Endothelial cell of umbilical vein (primary cell): ENCODE data around the gene HNRNPH3. TPM values are rescaled to one million over a fixed set of nuclear protein-coding genes. Genes with fewer than 3 reads are reported as not detected.

Experiments used
- BruUV-seq: library from RNA; stranded (reverse); fragments of 400-500 nt; replicated peaks from 2 replicates; lab custom pipeline; 2021; lab: Mats Ljungman, UMichigan
- CTCF ChIA-PET: fragments of 300-600, 350-600 bp; sonication (Branson Sonifier 250); formaldehyde crosslinking; loops from one replicate; lab custom pipeline; 2021; ENCODE audit warnings: antibody characterized with exemption, inconsistent platforms; lab: Charles Lee
- POLR2A ChIA-PET: fragments of 300-600, 350-600 bp; sonication (Branson Sonifier 250); formaldehyde crosslinking; loops from one replicate; lab custom pipeline; 2021; ENCODE audit warnings: antibody characterized with exemption, inconsistent platforms; lab: Charles Lee
- DNase-seq: peaks from one replicate; pipeline ENCODE4 v3.0.0-alpha.2; 2011; ENCODE audit warnings: low read depth, low spot score
- FAIRE-seq: peaks from 2 replicates; lab custom pipeline; 2011; peaks lifted over from hg19 to GRCh38; lab: Jason Lieb, UNC
- H2AFZ ChIP-seq: 2 replicates; pipeline ENCODE4 v1.6.0; 2012; ENCODE audit warnings: low read depth, low read length, control low read depth, inconsistent platforms
- H3K27ac ChIP-seq: 2 replicates; pipeline ENCODE4 v1.5.1; 2011; ENCODE audit warnings: low read depth, mild to moderate bottlenecking, control low read depth, low read length, moderate library complexity; ENCODE audit not compliant: insufficient read depth
- H3K27me3 ChIP-seq, 2 experiments: 2 replicates each; pipeline versions ENCODE4 v1.6.0 to v1.6.1; 2011; ENCODE audit warnings: low read length in 2 of 2, mixed read lengths in 1 of 2; ENCODE audit not compliant: control insufficient read depth in 2 of 2, insufficient read depth in 2 of 2
- H3K36me3 ChIP-seq, 2 experiments: 2 replicates in 1 of 2; 3 replicates in 1 of 2; pipeline ENCODE4 v1.5.1; 2011; ENCODE audit warnings: low read length in 2 of 2, mild to moderate bottlenecking in 1 of 2, moderate library complexity in 1 of 2; ENCODE audit not compliant: control insufficient read depth in 2 of 2, insufficient read depth in 2 of 2; ENCODE audit errors: extremely low read depth in 1 of 2
- H3K4me1 ChIP-seq: 3 replicates; pipeline ENCODE4 v1.5.1; 2011; ENCODE audit warnings: mild to moderate bottlenecking, low read length; ENCODE audit not compliant: control insufficient read depth, insufficient read depth; ENCODE audit errors: extremely low read depth
- H3K4me2 ChIP-seq: 2 replicates; pipeline ENCODE4 v1.6.1; 2011; ENCODE audit warnings: low read length, control low read depth, mixed read lengths; ENCODE audit not compliant: insufficient read depth
- H3K4me3 ChIP-seq, 3 experiments: fragments of 200-600 bp in 1 of 3; sonication (generic), shearing (Covaris generic) in 1 of 3; replicated peaks in 1 of 3; 2 replicates each; pipeline ENCODE4 v1.5.1; 2011 to 2016; ENCODE audit warnings: control low read depth in 3 of 3, low read length in 3 of 3, mild to moderate bottlenecking in 2 of 3, inconsistent platforms in 1 of 3, low read depth in 1 of 3, moderate library complexity in 1 of 3; ENCODE audit not compliant: insufficient read depth in 1 of 3
- H3K79me2 ChIP-seq: 2 replicates; pipeline ENCODE4 v1.6.0; 2012; ENCODE audit warnings: low read length, inconsistent platforms; ENCODE audit not compliant: control insufficient read depth, insufficient read depth
- H3K9ac ChIP-seq: replicated peaks from 2 replicates; pipeline ENCODE3; 2011; ENCODE audit warnings: low read length, control low read depth; ENCODE audit not compliant: insufficient read depth; ENCODE audit errors: extremely low read depth
- H3K9me1 ChIP-seq: replicated peaks from 3 replicates; pipeline ENCODE4 v1.6.0; 2011; ENCODE audit warnings: mild to moderate bottlenecking, low read length; ENCODE audit not compliant: control insufficient read depth, insufficient read depth; ENCODE audit errors: extremely low read depth
- H3K9me3 ChIP-seq: replicated peaks from 2 replicates; pipeline ENCODE4 v1.5.1; 2012; ENCODE audit warnings: low read length, inconsistent platforms; ENCODE audit not compliant: control insufficient read depth, insufficient read depth
- H4K20me1 ChIP-seq: replicated peaks from 2 replicates; pipeline ENCODE3; 2011; ENCODE audit warnings: mild to moderate bottlenecking, low read length; ENCODE audit not compliant: control insufficient read depth, insufficient read depth; ENCODE audit errors: extremely low read depth
- CTCF ChIP-seq, 2 donors: IDR thresholded peaks; 1 replicate in 1 of 2; 2 replicates in 1 of 2; pipeline ENCODE4 v1.5.1; 2011; ENCODE audit warnings: low read length in 2 of 2, mild to moderate bottlenecking in 2 of 2, moderate library complexity in 2 of 2, control low read depth in 1 of 2, inconsistent platforms in 1 of 2, low read depth in 1 of 2; ENCODE audit not compliant: insufficient read depth in 1 of 2; ENCODE audit errors: extremely low read depth in 1 of 2
- EZH2 ChIP-seq: IDR thresholded peaks from 2 replicates; pipeline ENCODE4 v1.6.1; 2012; ENCODE audit warnings: borderline replicate concordance, low read depth, mild to moderate bottlenecking, moderate library complexity, low read length, inconsistent platforms; ENCODE audit not compliant: severe bottlenecking
- FOS ChIP-seq: IDR thresholded peaks from 2 replicates; pipeline ENCODE4 v1.6.1; 2011; ENCODE audit warnings: mild to moderate bottlenecking, low read length, moderate library complexity, borderline replicate concordance; ENCODE audit not compliant: insufficient read depth
- GATA2 ChIP-seq: IDR thresholded peaks from 2 replicates; pipeline ENCODE4 v1.7.0; 2011; ENCODE audit warnings: low read depth, mild to moderate bottlenecking, moderate library complexity, mixed read lengths, low read length; ENCODE audit not compliant: insufficient read length, insufficient read depth
- JUN ChIP-seq: IDR thresholded peaks from 2 replicates; pipeline ENCODE4 v1.6.1; 2011; ENCODE audit warnings: borderline replicate concordance, low read depth; ENCODE audit not compliant: insufficient read length, insufficient read depth
- MAX ChIP-seq: IDR thresholded peaks from 2 replicates; pipeline ENCODE4 v1.6.1; 2011; ENCODE audit not compliant: insufficient read depth, insufficient read length
- MYC ChIP-seq: IDR thresholded peaks from one replicate; pipeline ENCODE4 v1.6.1; 2011; ENCODE audit warnings: mild to moderate bottlenecking, low read depth, low read length
- POLR2A ChIP-seq: IDR thresholded peaks from 2 replicates; pipeline ENCODE4 v1.6.1; 2012; ENCODE audit warnings: low read depth, mild to moderate bottlenecking, control low read depth, low read length
- POLR2AphosphoS5 ChIP-seq: IDR thresholded peaks from 2 replicates; pipeline ENCODE4 v1.6.1; 2012; ENCODE audit warnings: low read depth, mild to moderate bottlenecking, control low read depth, low read length, moderate library complexity; ENCODE audit not compliant: insufficient read depth
- dilution Hi-C: fragments of 300-500 bp; cut with MboI; formaldehyde crosslinking; loops from one replicate; pipeline ENCODE4 v1.15.0; 2019; ENCODE audit warnings: low sequenced_read_pairs; ENCODE audit not compliant: extremely low pct_ligation_motif_present
- intact Hi-C: fragments of 100-400 bp; cut with micrococcal nuclease; formaldehyde crosslinking; loops from one replicate; pipeline ENCODE4 v1.10.0; 2022
- polyA plus RNA-seq, 4 experiments: library from polyadenylated mRNA; depleted of rRNA in 3 of 4; stranded (reverse) in 3 of 4; unstranded in 1 of 4; fragments of >200 nt; gene quantifications; 2 replicates each; pipeline versions ENCODE4 v1.2.1 to v1.2.3, GENCODE V29; 2011 to 2012; ENCODE audit warnings: missing spikeins in 1 of 4
- total RNA-seq: library from RNA; stranded (reverse); gene quantifications from 2 replicates; pipeline ENCODE4 v1.2.3, GENCODE V29; 2021

HNRNPH3 gene
- total and polyA plus RNA-seq, 2 donors (not counting 3 experiments of a cell fraction or from before 2014, with no cell fraction given) = 34.0 to 151 TPM

DNA sequence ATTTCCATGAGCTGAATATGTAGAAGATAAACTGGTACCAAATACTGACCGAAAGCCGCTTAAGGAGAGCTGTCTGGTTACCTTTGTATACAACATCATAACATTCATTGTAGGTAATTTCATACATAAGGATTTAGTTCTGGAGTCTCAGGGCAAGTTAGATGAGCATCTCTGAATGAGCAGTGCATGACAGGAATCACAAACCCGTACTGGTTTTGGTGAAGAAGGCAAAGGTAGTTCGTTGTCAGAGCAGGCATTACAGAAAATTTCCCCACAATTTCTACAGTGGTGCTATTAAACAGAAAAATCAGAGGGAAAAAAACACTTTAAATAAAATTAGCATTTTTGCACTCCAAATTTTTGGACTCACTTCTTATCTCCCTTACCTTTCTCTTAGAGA lies 13.8 kb downstream of the HNRNPH3 start:
- Histone ChIP-seq H3K36me3 (peaks cover 8 to 32% of the 10 kb centered on the region in 2 experiments), H3K79me2 (peaks cover 26% of the 10 kb centered on the region), H3K27me3 (no peaks in the 10 kb centered on the region), H3K9me1 (no peaks in the 10 kb centered on the region), H3K9ac (no peak overlapping the region), H3K4me2 (no peak overlapping the region), H3K4me1 (peaks cover 5% of the 10 kb centered on the region), H3K4me3 (no peak overlapping the region), H4K20me1 (peaks cover 4% of the 10 kb centered on the region), H3K27ac (no peak overlapping the region), H3K9me3 (no peaks in the 10 kb centered on the region), H2AFZ (no peak overlapping the region)
- intact Hi-C loops = loop anchor here (5.0 kb wide), 1 partner anchor 488 kb away; no protein-coding TSS in a partner anchor
- BruUV-seq = no TSS peak
- FAIRE-seq = no peak
- TF ChIP-seq POLR2A (no peak), CTCF (IDR thresholded peaks at IDR 0.05; ENCODE audit: extremely low read depth in 1 of 2, insufficient read depth in 1 of 2, low read depth in 1 of 2, low read length in 2 of 2) (no peak), FOS (no peak), POLR2AphosphoS5 (no peak), GATA2 (no peak), MAX (no peak), EZH2 (no peak), JUN (no peak), MYC (no peak)
- dilution Hi-C loops = no loop called here
- DNase-seq = no peak
- POLR2A ChIA-PET = no interaction called here
- CTCF ChIA-PET = interaction anchor here (3.9 kb wide), 1 partner anchor 132 kb away, joined by 38 read pairs; no protein-coding TSS in a partner anchor
